Mucosa of stomach (tissue), 1 donor: Measurements from ENCODE around the gene KCNQ1.

Source experiments
- H3K27me3 ChIP-seq: one replicate; pipeline ENCODE4 v1.7.0; 2013; ENCODE audit warnings: mild to moderate bottlenecking, low read length; ENCODE audit not compliant: control insufficient read depth, insufficient read depth
- H3K36me3 ChIP-seq: one replicate; pipeline ENCODE4 v1.7.0; 2013; ENCODE audit warnings: low read length; ENCODE audit not compliant: control insufficient read depth, insufficient read depth
- H3K4me1 ChIP-seq: one replicate; pipeline ENCODE4 v1.7.0; 2013; ENCODE audit warnings: mild to moderate bottlenecking, low read length; ENCODE audit not compliant: control insufficient read depth, insufficient read depth
- H3K4me3 ChIP-seq: one replicate; pipeline ENCODE4 v1.7.0; 2013; ENCODE audit warnings: low read length
- H3K9ac ChIP-seq: one replicate; pipeline ENCODE4 v1.7.0; 2013; ENCODE audit warnings: mild to moderate bottlenecking, low read length, moderate library complexity
- H3K9me3 ChIP-seq: one replicate; pipeline ENCODE4 v1.7.0; 2013; ENCODE audit warnings: mild to moderate bottlenecking, low read length, moderate library complexity; ENCODE audit not compliant: control insufficient read depth
- donor health status: Pancreatic carcinoma.

The KCNQ1 gene

DNA sequence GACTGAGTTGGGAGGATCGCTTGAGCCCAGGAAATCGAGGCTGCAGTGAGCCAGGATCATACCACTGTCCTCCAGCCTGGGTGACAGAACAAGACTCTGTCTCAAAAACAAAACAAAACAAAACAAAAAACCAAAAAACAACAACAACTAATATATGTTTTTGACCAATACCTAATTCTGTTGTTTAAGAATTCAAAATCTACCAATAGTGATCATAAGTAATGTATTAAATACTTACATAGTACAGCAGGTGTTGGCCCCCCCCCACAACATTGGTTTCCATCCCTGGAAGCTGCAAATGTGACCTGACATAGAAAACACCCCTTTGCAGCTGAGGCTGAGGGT lies 74.7 kb downstream of the KCNQ1 start:
- no peaks in the 10 kb centered on the region for H3K9me3 ChIP-seq
- H3K9ac ChIP-seq, result no peak overlapping the region
- H3K27me3 ChIP-seq, result peaks cover 4% of the 10 kb centered on the region
- peaks cover 5% of the 10 kb centered on the region for H3K4me1 ChIP-seq
- no peak overlapping the region for H3K4me3 ChIP-seq
- H3K36me3 ChIP-seq, result no peaks in the 10 kb centered on the region

DNA sequence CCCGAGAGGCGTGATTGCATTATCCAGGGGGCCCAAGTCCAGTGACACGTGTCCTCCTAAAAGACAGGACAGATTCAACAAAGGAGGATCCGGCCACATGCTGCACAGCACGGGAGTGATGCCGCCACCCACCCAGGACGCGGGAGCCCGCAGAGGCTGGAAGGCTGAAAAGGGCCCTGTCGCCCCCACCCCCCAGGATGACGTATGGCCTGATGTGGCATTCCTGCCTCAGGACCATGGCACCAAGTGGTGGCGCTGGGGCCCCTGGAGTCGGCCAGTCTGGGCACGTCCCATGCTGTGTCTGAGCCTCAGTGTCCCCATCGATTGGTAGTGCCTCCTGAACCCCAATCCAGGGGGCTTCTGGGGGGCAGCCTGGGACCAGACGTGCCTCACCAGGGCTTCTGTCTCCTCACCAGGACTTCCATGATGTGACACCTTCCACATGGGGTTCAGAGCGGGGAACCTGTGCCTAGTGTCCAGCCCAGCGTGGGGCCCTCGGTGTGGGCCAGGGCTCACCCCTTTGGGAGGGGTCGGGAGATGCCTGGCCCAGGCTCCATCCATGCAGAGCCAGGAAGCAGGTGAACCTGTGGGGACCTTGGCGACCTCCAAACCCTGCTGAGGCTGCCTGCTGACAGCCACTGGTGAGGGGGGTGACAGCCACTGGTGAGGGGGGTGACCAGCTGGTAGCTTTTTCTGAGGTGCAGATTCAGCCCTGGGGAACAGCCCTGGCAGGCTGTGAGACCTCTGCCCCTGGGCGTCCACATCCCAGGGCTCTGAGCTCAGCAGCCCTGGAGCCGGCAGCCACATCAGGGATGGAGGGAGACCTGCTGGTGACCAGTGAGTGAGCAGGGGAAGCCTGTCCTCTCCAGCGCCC lies 75.3 kb downstream of the KCNQ1 start:
- Histone ChIP-seq H3K9ac (no peak overlapping the region), H3K4me1 (peaks cover 11% of the 10 kb centered on the region), H3K4me3 (no peak overlapping the region), H3K27me3 (peaks cover 4% of the 10 kb centered on the region), H3K36me3 (no peaks in the 10 kb centered on the region), H3K9me3 (no peaks in the 10 kb centered on the region)

DNA sequence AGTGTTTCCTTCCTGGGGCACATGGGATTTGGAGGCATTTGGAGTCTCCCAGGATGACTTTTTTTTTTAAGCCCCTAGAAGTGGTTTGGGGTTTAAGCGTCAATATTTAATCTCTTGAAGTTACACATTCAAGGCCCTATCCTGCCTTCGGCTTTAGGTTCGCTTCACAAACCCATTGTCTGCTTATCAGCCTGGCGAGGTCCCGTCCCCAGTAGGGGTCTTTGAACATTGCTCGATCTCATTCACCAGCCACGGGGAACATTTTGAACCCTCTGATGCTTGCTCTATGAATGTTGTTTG lies 75.9 kb downstream of the KCNQ1 start:
- Histone ChIP-seq H3K9me3 (no peaks in the 10 kb centered on the region), H3K27me3 (peaks cover 4% of the 10 kb centered on the region), H3K4me3 (no peak overlapping the region), H3K4me1 (peaks cover 17% of the 10 kb centered on the region), H3K9ac (no peak overlapping the region), H3K36me3 (no peaks in the 10 kb centered on the region)

DNA sequence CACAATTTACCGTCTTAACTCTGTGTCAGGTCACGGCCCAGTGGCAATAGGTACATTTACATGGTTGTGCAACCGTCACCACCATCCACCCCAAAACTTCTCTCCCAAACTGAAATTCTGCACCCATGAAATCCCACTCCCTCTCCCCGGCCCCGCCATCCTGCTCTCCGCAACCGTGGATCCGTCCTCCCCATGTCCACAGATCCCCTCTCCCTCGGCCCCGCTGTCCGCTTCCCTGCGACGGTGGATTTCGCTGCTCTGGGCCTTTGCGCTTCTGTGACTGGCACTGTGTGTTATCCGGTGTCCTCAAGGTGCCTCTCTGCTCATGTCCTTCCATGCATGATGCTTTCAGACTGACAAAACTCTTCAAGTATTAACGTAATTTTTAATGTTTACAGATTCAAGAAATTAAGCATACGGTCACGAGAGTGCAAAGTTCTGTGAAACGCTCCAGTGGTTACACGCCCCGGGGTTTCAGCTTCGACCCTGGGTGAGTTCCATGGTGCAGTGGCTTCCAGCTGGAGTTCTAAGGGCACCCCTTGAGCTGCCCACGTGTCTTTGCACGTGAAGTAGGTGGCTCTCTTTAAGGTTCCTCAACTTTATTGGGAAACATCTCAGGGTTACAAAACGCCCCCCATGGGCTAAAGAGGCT lies 76.4 kb downstream of the KCNQ1 start:
- H3K9me3 ChIP-seq, result no peaks in the 10 kb centered on the region
- H3K4me3 ChIP-seq, result no peak overlapping the region
- H3K9ac ChIP-seq, result no peak overlapping the region
- no peaks in the 10 kb centered on the region for H3K36me3 ChIP-seq
- peaks cover 22% of the 10 kb centered on the region for H3K4me1 ChIP-seq
- H3K27me3 ChIP-seq, result peaks cover 4% of the 10 kb centered on the region

DNA sequence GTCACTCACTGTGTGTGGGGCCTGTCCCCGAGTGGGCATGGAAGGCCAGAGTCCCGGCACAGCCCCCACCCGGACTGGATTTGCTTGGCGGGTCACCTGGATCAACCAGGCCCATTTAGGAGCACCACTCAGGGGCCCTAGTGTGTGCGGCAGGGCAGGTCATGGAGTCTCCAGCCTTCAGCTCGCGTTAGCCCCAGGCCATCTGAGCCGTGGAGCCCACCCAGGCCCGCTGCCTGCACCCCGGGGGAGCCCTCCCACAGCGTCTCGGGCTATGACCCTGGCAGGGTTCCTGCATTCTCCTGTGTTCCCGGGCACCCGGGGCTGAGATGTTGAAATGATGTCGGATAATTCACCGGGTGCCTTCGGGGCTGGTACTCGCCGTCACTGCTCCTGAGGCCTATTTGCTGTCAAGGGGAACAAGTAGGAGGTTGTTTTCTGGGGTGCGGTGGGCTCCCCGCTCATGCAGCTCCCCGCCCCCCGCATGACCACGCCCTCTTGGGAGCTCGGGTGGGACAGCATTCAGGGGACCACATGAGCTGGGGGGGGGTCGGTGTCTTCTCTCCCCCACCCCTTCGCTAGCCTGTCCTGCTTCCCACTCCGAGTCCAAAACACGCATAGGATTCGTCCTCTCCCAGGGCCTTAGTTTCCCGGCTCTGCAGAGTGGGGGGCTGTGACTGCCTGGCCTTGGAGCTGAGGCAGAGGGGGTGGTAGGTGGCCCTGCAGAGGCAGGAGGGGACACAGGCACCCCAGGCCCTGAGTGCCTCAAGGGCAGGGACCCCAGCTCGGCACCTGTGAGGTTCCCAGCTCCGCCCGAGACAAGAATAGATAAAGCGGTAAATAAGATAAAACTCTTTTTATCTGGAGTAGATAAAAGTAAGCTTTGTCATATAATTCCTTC lies 77.2 kb downstream of the KCNQ1 start:
- no peak overlapping the region for H3K4me3 ChIP-seq
- no peaks in the 10 kb centered on the region for H3K36me3 ChIP-seq
- no peak overlapping the region for H3K9ac ChIP-seq
- H3K9me3 ChIP-seq, result no peaks in the 10 kb centered on the region
- H3K4me1 ChIP-seq, result peaks cover 29% of the 10 kb centered on the region
- peaks cover 4% of the 10 kb centered on the region for H3K27me3 ChIP-seq

DNA sequence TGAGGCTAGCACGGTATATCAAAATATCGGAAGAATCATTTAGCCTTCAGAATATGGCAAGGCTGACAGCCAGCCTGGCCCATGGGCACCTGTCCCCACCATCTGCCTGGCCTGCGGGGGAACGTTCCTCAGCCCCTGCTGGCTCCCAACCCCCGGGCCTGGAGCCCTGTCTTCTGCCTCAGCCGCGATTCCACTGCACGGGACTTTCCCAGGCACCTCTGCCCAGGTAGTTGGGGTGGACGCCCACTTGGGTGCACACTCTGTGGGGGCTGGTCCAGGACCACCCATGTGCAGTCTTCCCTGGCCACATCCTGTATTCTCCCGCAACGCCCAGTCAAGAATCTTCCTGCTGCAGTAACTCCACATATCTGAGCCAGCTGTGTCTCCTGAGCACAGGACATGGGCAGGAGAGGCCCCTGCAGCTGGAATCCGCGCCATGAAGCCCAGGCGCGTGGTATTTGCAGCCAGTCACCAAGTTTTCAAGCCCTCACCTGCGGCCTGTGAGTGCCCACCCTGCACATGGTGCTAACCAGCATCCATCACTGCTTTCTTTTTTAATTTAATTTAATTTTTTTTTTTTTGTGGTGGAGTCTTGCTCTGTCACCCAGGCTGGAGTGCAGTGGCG lies 77.9 kb downstream of the KCNQ1 start:
- Histone ChIP-seq H3K27me3 (peaks cover 4% of the 10 kb centered on the region), H3K4me1 (peaks cover 37% of the 10 kb centered on the region), H3K9ac (no peak overlapping the region), H3K9me3 (no peaks in the 10 kb centered on the region), H3K4me3 (no peak overlapping the region), H3K36me3 (no peaks in the 10 kb centered on the region)

DNA sequence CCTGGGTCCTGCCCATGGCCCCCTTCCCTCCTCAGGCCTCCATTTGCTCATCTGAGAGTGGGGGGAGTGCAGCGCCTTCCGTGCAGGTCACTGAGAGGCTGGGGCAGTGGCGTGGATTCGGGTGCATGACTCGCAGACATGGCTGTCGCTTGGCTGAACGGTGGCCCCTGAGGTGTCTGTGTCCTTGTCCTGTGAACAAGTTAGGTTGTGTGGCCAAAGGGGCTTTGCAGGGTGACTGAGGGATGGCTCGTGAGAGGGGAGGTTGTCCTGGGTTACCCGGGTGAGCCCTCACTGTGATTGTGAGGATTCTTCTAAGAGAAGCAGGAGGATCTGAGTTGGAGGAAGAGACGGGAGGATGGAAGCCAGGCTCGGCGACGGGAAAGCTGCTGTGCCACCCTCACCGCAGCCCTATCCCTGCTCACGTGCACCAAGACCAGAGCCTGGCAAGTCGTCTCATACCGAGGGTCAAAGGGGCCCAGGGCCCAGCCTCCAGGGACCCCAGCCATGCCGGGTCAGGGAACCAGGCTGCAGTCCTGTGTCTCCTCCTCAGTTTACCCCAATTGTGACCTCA lies 79.1 kb downstream of the KCNQ1 start:
- no peaks in the 10 kb centered on the region for H3K9me3 ChIP-seq
- no peaks in the 10 kb centered on the region for H3K36me3 ChIP-seq
- no peak overlapping the region for H3K9ac ChIP-seq
- no peak overlapping the region for H3K4me3 ChIP-seq
- peaks cover 43% of the 10 kb centered on the region for H3K4me1 ChIP-seq
- peaks cover 4% of the 10 kb centered on the region for H3K27me3 ChIP-seq

DNA sequence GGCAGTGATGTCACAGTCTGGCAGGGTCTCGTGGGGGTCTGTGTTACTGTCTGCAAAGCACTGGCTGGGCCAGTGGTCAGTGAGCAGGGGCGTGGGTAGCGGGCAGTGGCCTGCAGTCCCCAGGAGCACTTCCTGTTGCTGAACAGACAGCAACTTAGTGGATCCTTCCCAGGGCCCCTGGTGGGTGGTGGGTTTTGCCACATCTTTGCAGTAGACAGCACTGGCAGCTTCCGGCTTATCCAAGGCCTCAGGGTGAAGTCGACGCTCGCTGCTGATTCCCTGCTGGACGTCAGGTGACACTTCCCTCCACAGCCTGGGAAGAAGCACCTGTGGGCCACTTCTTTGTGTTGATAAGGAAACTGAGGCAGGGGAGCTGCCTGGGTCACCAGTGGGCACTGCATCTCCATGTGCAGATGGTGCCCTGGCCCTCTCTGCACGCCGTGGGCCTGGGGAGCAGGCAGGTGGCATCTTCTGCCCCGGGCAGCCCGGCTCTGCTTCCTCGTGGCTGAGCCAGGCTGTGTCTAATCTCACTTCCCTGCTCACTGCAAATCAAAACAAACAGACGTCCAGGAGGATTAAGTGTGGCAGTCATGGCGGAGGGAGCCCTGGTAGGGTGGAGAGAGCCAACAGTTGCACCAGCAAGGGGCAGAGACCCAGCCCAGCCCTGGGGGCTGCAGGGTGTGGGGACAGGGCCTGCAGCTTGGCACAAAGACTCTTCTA lies 79.8 kb downstream of the KCNQ1 start:
- Histone ChIP-seq H3K9ac (no peak overlapping the region), H3K9me3 (no peaks in the 10 kb centered on the region), H3K27me3 (peaks cover 4% of the 10 kb centered on the region), H3K4me3 (no peak overlapping the region), H3K36me3 (no peaks in the 10 kb centered on the region), H3K4me1 (peaks cover 43% of the 10 kb centered on the region)

DNA sequence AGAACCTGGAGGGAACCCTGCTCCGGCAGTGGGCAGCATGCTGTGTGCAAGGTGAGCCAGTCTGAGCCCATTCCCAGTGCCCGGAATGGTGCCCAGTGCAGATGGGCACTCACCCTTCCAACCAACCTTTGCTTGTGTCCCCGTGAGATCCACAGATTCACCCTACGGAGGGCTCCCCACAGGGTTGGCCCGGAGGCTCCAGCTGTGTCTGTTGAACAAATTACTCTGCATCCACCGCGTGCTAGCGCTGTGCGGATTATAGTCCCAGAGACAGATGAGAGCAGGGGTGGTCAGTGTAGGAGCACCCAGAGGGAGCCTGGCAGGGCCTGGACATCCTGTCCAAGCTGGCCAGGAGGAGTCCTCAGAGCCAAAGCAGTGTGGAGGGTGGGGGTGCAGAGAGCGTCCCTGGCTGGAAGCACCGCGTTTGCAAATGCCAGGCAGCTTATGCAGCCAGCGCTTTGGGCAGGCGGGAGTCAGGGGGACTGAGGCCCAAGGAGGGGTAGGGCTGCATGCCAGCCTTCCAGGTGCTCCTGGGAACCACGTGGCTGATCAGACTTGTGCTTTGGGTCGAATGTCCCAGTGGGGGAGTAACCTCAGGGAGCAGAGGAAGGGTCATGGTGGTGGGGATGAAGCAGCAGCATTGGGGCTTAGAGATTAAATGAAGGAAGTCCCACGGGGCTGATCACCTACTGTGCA lies 80.5 kb downstream of the KCNQ1 start:
- no peak overlapping the region for H3K4me3 ChIP-seq
- no peak overlapping the region for H3K9ac ChIP-seq
- peaks cover 43% of the 10 kb centered on the region for H3K4me1 ChIP-seq

DNA sequence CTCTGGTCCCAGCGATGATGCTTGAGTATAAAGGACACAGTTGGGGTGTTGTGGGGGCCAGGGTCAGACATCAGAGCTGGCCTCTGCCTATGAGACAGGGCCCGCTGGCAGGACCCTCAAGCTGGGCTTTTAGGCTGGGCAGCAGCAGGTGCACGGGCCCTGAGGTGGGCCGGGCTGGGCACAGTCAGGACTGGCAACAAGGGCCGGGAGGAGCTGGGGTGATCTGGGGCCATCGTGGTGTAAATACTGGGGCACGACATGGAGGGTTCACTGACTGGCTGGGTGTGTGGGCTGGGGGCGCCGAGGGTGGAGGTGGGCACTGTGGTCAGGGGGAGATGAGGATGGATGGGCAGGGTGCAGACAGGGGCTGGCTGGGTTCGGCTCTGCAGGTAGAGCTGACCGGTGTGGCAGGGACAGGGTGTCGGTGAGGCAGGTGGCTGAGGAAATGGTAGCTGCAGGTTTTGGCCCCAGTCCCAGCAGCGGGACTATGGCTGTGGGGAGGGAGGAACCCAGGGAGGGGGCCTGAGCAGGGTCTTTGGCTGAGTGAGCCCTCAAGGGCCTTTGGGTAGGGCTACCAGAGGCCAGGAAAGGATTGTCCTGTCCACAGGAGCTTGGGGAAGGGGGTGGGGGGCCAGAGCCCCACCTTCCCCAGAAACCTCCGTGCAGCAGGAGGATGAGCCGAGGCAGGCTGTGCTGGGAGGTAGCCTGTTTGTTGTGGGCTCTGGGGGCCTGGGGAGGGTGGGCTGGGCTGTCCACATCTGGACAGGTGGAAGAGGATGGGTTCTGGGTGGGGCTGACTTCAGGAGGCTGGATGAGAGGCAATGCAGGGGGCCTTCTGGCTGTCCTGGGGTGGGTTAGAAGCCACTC lies 81.4 kb downstream of the KCNQ1 start:
- Histone ChIP-seq H3K27me3 (peaks cover 4% of the 10 kb centered on the region), H3K9me3 (no peaks in the 10 kb centered on the region), H3K36me3 (no peaks in the 10 kb centered on the region), H3K9ac (peak overlapping the region; percentile 74), H3K4me1 (peaks cover 43% of the 10 kb centered on the region), H3K4me3 (no peak overlapping the region)

More for the DNA sequence above, 80.5 kb downstream of the KCNQ1 start:
- Histone ChIP-seq H3K27me3 (peaks cover 4% of the 10 kb centered on the region), H3K9me3 (no peaks in the 10 kb centered on the region), H3K36me3 (no peaks in the 10 kb centered on the region)
